GM18502 (cell line): ENCODE measurements around the gene SNW1.
A peak's percentile ranks its signal among the peaks of the same experiment; 100 is the strongest.
"Not testable (repeated sequence)": the region's sequence is repeated elsewhere in the genome, so short reads cannot be mapped to it uniquely, and the experiment has no call there.

Source experiments
- ATAC-seq: cut with Tn5 transposase; IDR thresholded peaks from one replicate; pipeline ENCODE4 v1.9.1; 2021; ENCODE audit warnings: mild to moderate bottlenecking; ENCODE audit not compliant: unreplicated experiment, poor library complexity

Gene SNW1

GRCh38 chr14:77760381-77761204, at the start of gene SNW1:
TSS of gene SNW1 (minus strand) at chr14:77761156. CDS start at chr14:77761127, 29 bp downstream.
- ATAC-seq = peak; percentile 94

GRCh38 chr14:77809011-77809410, 48.1 kb upstream of the SNW1 start:
- no peak for ATAC-seq

GRCh38 chr14:77808250-77808649, 47.3 kb upstream of the SNW1 start:
- ATAC-seq = no peak

- ATAC-seq = no peak
Observed at GRCh38 chr14:77805706-77806105, 44.8 kb upstream of the SNW1 start.

- ATAC-seq = no peak
Observed at GRCh38 chr14:77804592-77804991, 43.6 kb upstream of the SNW1 start.

DNA sequence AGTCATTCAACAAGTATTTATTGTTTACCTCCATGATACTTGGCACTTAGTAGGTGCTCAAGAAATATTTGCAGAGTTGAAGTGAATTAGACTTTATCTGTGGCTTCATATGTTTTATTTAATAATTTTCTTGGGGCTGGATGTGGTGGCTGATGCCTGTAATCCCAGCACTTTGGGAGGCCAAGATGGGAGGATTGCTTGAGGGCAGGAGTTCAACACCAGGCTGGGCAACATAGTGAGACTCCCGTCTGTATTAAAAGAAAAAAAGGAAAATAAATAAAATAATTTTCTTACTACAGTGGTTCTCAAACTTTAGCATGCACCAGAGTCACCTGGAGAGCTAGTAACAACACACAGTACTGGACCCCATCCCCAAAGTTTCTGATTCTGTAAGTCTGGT, 39.9 kb upstream of the SNW1 start:
- ATAC-seq = no peak

DNA sequence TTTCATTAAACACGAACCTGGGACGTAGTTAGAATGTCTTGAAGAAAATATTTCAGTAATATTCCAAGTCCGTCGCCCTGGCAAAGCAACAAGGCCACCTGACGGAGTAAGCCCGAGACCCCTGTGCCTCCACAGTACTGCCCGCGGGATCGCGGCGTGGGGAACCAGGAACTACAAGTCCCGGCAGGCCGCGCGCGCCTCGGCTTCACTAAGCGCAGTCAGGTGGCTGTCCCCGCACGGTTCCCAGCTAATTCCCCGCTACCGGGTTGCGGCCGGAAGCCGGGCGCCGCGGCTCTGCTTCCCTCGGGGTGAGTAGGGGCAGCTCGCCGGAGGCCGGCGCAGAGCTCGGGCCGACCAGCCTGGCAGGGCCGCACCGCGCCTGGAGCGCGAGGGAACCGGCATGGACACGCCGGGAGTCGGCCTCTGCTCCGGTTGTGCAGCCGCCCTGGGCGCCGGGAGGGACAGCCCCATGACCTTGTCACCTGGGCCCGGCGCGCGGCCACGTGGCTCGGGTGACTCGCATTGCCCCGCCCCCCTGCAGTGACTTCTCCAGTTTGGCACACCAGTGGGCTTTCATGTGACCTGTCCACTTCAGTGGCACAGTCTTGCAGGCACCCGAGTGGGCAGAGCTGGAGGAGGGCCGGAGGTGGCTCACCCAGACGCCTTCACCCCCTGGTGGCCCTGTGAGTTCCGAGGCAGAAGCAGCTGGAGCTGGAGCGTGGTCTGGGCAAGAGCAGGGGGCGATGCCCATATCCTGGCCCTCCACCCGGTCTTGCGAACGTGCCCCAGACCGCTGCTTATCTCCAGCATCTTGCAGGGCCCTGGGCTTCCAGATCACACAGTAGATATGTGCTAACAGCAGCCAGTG, 39.1 kb upstream of the SNW1 start, which contains the start of gene ADCK1:
Gene ADCK1 (plus strand): TSS at position 247 of the 868 bp plus-strand sequence. CDS start 18,870 bp downstream, outside the sequence.
- peak; percentile 96 for ATAC-seq

DNA sequence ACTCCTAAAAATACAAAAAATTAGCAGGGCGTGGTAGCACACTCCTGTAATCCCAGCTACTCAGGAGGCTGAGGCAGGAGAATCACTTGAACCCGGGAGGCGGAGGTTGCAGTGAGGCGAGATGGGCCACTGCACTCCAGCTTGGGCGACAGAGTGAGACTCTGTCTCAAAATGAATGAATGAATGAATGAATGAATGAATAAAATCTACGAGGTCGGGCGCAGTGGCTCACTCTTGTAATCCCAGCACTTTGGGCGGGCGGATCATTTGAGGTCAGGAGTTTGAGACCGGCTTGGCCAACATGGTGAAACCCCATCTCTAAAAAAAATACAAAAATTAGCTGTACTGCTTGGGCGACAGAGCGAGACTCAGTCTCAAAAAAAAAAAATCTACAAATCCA, 38.5 kb upstream of the SNW1 start:
- peak; percentile 1 for ATAC-seq

DNA sequence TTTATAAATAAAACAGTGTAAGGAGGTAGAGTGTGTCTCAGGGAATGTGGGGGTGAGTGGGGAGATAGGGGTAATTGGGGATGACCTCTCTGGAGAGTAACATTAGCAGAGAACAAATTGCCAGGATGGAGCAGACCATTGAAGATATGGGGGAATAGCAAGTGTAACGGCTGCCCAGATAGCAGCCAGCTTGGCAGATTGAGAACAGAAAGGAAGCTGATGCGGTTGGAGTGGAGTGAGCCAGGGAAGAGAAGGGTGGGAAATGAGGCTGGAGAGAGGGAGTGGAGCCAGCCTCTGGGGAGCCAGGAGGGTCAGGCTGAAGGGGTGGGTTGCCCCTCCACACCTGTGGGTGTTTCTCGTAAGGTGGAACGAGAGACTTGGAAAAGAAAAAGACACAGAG, 33.4 kb upstream of the SNW1 start:
- no peak for ATAC-seq

DNA sequence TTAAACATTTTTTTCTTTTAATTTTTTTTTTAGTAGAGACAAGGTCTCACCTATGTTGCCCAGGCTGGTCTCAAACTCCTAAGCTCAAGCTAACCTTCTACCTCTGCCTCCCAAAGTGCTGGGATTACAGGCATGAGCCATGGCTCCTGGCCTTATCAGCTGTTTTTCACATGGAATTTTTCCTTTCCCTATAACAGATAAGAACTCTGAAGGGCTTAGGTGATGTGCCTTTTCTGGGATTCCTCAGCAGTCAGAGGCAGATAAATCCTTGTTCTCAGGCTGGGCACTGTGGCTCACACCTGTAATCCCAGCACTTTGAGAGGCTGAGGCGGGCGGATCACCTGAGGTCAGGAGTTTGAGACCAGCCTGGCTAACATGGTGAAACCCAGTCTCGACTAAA, 32.3 kb upstream of the SNW1 start:
- ATAC-seq = not testable (repeated sequence)

DNA sequence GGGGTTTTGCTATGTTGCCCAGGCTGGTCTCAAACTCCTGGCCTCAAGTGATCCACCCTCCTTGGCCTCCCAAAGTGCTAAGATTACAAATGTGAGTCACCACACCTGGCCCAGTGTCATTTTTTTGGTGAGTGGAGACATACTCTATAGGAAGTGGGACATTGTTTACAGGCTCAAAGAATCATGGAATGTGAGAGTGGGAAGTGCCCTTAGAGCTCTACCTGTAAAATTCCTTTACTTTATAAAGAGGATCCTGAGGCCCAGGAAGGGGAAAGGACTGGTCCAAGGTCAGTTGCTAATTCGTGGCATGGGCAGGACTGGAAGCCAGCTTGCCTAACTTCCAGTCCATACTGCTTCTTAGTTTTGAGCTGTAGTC, 30.3 kb upstream of the SNW1 start:
- ATAC-seq = no peak

DNA sequence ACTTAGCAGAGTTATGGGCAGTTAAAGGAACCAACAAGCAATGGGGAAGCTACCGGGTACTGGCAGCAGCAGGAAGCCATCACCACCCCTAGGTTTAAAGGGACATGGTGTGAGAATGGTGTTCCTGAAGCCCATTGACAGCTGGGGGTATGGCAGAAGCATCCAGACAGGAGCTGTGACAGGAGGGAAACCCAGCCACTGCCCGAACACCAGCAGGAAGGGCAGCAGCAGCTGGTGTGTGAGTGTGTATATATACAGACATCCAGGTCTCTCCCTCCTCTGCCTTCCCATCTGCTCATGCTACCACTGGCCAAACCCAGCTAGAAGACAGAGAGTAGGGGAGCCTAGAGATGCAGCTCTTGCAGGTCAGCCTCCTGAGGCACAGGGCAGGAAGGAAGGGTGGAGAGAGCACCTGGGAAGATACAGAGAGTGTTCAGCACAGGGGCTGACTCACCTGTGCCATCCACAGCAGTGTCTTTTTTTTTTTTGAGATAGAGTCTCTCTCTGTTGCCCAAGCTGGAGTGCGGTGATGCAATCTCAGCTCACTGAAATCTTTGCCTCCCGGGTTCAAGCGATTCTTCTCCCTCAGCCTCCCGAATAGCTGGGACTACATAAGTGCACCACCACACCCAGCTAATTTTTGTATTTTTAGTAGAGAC, 29.7 kb upstream of the SNW1 start:
- no peak for ATAC-seq

DNA sequence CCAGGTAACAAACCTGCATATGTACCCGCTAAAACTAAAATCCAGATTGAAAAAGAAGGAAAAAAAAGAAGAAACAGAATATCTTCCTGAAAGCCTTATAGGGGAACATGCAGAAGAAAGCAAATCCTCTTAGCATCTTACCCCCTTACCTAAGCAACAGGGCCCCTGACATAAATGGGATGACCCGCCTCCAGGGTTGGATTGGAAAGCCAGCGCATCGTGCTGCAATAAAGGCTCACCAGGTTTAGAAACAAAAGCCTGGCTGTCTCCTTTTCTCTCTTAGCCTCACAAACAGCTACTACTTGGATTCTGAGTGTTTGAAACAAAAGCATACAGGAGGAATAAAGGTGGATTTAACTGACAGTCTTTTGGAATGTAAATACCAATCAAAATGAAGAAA, 25.2 kb upstream of the SNW1 start:
- no peak for ATAC-seq

DNA sequence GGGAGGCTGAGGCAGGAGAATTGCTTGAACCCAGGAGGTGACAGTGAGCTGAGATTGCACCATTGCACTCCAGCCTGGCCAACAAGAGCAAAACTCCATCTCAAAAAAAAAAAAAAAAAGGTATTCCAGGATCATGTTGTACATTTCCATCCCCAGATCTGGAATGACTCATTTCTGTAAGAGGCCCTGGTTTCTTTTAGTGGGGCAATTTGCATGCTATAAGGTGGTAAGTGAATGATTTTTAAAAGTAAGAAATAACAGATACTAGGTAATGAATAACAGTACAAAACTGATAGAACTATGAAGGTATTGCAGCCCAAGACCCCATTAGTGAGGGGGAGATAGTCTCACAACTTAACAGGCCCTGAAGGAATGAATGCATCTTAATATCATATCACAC, 21.2 kb upstream of the SNW1 start:
- ATAC-seq = no peak

DNA sequence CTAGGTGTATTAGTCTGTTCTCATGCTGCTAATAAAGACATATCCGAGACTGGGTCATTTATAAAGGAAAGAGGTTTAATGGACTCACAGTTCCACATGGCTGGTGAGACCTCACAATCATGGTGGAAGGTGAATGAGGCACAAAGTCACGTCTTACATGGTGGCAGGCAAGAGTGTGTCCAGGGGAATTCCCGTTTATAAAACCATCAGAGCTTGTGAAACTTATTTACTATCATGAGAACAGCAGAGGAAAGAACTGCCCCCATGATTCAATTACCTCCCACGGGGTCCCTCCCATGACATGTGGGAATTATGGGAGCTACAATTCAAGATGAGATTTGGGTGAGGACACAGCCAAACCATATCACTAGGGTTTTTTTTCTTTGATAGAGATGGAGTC, 13.0 kb upstream of the SNW1 start:
- ATAC-seq = not testable (repeated sequence)

- not testable (repeated sequence) for ATAC-seq
Observed at GRCh38 chr14:77768442-77769069, 7.6 kb upstream of the SNW1 start.

DNA sequence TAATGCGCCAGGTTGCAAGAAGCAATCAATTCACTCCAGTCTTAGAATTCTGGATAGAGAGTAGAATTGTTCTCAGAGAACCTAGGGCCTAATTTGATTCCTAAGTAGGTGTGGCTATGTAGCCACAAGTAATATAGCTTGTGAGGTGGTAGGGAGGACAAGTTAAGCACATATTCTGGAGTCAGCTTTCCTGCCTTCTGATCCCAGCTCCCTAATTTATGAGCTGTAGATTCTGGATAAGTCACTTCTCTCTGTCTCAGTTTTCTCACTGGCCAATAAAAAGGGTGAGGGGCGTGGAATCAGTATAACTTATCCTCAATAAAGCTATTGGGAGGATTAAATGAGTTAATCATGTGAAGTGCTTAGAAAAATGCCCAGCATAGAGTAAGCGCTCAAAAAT, 3.0 kb upstream of the SNW1 start:
- ATAC-seq = no peak

DNA sequence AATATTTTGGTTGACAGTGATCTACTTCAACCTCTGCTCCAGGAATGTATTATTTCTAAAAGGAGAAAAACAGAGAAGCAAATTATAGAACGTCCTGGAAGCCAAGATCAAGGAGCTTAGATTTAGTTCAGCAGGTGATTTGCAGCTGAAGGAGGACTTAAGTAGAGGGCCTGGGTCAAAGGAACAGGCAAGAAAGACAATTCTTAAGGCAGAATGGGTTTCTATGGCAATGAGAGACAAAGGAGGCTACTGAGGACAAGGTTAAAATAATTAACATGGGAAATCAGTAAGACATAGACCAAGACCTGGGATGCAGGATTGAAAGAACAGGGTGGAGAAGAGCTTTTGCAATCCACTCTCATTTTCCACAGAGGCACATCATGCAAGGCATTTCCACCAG, 2.4 kb upstream of the SNW1 start:
- ATAC-seq = no peak

DNA sequence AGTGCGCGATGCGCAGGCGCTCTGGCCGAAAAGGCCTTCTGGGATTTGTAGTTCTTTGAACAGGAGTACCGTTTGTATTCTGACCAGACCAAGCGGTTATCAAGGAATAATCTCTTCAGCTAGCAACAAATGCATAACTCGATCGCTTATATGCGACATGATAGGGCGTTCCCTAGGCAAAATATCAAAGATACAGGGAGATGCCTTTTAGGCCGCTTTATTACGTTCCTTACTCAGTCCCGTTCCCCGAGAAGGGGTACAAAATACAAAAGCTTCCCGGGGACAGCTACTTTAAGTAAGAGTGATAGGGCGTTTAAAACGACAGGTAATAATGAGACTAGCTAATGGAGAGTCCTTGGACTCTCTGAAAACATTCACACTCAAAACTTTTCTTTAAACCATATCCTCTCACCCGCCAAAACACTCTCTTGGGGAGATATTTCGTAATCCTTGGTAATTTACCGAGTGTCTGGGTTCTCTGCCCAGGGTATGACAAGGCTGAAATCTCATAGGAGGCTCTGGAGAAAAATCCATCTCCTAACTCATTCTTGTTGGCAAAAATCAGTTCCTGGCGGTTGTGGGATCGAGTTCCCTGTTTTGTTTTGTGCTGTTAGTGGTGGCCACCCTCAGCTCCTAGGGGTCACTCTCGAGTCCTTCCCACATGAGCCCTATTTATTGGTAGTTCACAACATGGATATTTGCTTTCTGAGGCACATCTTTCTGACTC, 412 bp upstream of the SNW1 start:
- peak; percentile 29 for ATAC-seq
